NCI-H226 (cell line): ENCODE data around the gene TSPO.

Experiments
- DNase-seq: peaks from one replicate; pipeline ENCODE4 v3.0.0-alpha.2; 2015

Gene TSPO

GRCh38 chr22:43159484-43160178, 8.3 kb downstream of the TSPO start:
- no peak for DNase-seq

GRCh38 chr22:43160497-43161126, 9.3 kb downstream of the TSPO start:
- no peak for DNase-seq

- no peak for DNase-seq
Observed at GRCh38 chr22:43162412-43163150, 11.2 kb downstream of the TSPO start.

- no peak for DNase-seq
Observed at GRCh38 chr22:43163241-43163795, 12.0 kb downstream of the TSPO start.

GRCh38 chr22:43164636-43165035, 13.3 kb downstream of the TSPO start:
- DNase-seq = no peak

- no peak for DNase-seq
Observed at GRCh38 chr22:43166132-43166930, 15.0 kb downstream of the TSPO start.

- DNase-seq = no peak
Observed at GRCh38 chr22:43167001-43167589, 15.7 kb downstream of the TSPO start.

GRCh38 chr22:43168471-43169309, 17.3 kb downstream of the TSPO start:
- DNase-seq = peak; percentile 50

GRCh38 chr22:43169310-43170130, 18.2 kb downstream of the TSPO start:
- DNase-seq = no peak

GRCh38 chr22:43170131-43170480, 18.7 kb downstream of the TSPO start:
- no peak for DNase-seq

GRCh38 chr22:43171019-43171491, 19.7 kb downstream of the TSPO start:
- DNase-seq = no peak

GRCh38 chr22:43171607-43172006, 20.2 kb downstream of the TSPO start:
- no peak for DNase-seq

GRCh38 chr22:43172191-43172590, 20.8 kb downstream of the TSPO start:
- no peak for DNase-seq

GRCh38 chr22:43173566-43173965, 22.2 kb downstream of the TSPO start:
- DNase-seq = no peak

- DNase-seq = no peak
Observed at GRCh38 chr22:43173976-43174720, 22.8 kb downstream of the TSPO start.

- DNase-seq = no peak
Observed at GRCh38 chr22:43174941-43175531, 23.7 kb downstream of the TSPO start.

- no peak for DNase-seq
Observed at GRCh38 chr22:43176090-43176489, 24.7 kb downstream of the TSPO start.

GRCh38 chr22:43177479-43177878, 26.1 kb downstream of the TSPO start:
- no peak for DNase-seq

GRCh38 chr22:43179146-43179910, 28.0 kb downstream of the TSPO start:
- no peak for DNase-seq
